ENCODE results near the gene TEX51.

Gene TEX51

GRCh38 chr2:126909366-126909765, 10.7 kb downstream of the TEX51 start:
- Histone ChIP-seq H3F3A (ENCODE audit: insufficient read depth) (no peaks in the 10 kb centered on the region), H3K27me3 (ENCODE audit: low read length) (no peaks in the 10 kb centered on the region), H3K79me2 (ENCODE audit: insufficient read depth, low read length) (no peaks in the 10 kb centered on the region), H3K36me3 (ENCODE audit: low read length) (no peaks in the 10 kb centered on the region), H3K4me3 (ENCODE audit: insufficient read depth, low read length, poor library complexity, severe bottlenecking) (no peak overlapping the region), H3K9me3 (ENCODE audit: insufficient read depth, low read length) (no peaks in the 10 kb centered on the region), H3K9me2 (replicated peaks; ENCODE audit: insufficient read depth, low read length) (no peaks in the 10 kb centered on the region), H4K20me1 (ENCODE audit: low read depth, low read length) (no peaks in the 10 kb centered on the region), H3K4me2 (ENCODE audit: low read depth, low read length, poor library complexity, severe bottlenecking) (no peak overlapping the region), H3K27ac (ENCODE audit: low read depth, low read length) (no peak overlapping the region), H2AFZ (ENCODE audit: low read depth, low read length, severe bottlenecking) (no peak overlapping the region), H3K9ac (ENCODE audit: low read length) (no peak overlapping the region)
- TF ChIP-seq CTCF (IDR thresholded peaks at IDR 0.05; ENCODE audit: insufficient read depth, low read length, poor library complexity, severe bottlenecking) (no peak), EZH2phosphoT487 (conservative IDR thresholded peaks at IDR 0.05; ENCODE audit: low read length) (no peak)

GRCh38 chr2:126909781-126910180, 11.1 kb downstream of the TEX51 start:
- Histone ChIP-seq H3K4me2 (ENCODE audit: low read depth, low read length, poor library complexity, severe bottlenecking) (no peak overlapping the region), H3K27ac (ENCODE audit: low read depth, low read length) (no peak overlapping the region), H4K20me1 (ENCODE audit: low read depth, low read length) (no peaks in the 10 kb centered on the region), H3F3A (ENCODE audit: insufficient read depth) (no peaks in the 10 kb centered on the region), H3K79me2 (ENCODE audit: insufficient read depth, low read length) (no peaks in the 10 kb centered on the region), H2AFZ (ENCODE audit: low read depth, low read length, severe bottlenecking) (no peak overlapping the region), H3K36me3 (ENCODE audit: low read length) (no peaks in the 10 kb centered on the region), H3K9me2 (replicated peaks; ENCODE audit: insufficient read depth, low read length) (no peaks in the 10 kb centered on the region), H3K9me3 (ENCODE audit: insufficient read depth, low read length) (no peaks in the 10 kb centered on the region), H3K4me3 (ENCODE audit: insufficient read depth, low read length, poor library complexity, severe bottlenecking) (no peak overlapping the region), H3K27me3 (ENCODE audit: low read length) (no peaks in the 10 kb centered on the region), H3K9ac (ENCODE audit: low read length) (no peak overlapping the region)
- TF ChIP-seq EZH2phosphoT487 (conservative IDR thresholded peaks at IDR 0.05; ENCODE audit: low read length) (no peak), CTCF (IDR thresholded peaks at IDR 0.05; ENCODE audit: insufficient read depth, low read length, poor library complexity, severe bottlenecking) (no peak)

- no peak for TF ChIP-seq EZH2phosphoT487 (conservative IDR thresholded peaks at IDR 0.05; ENCODE audit: low read length)
- TF ChIP-seq CTCF (IDR thresholded peaks at IDR 0.05; ENCODE audit: insufficient read depth, low read length, poor library complexity, severe bottlenecking) = no peak
- Histone ChIP-seq H2AFZ (ENCODE audit: low read depth, low read length, severe bottlenecking) (no peak overlapping the region), H3K9ac (ENCODE audit: low read length) (no peak overlapping the region), H3K4me3 (ENCODE audit: insufficient read depth, low read length, poor library complexity, severe bottlenecking) (no peak overlapping the region), H3K36me3 (ENCODE audit: low read length) (no peaks in the 10 kb centered on the region), H3K27ac (ENCODE audit: low read depth, low read length) (no peak overlapping the region), H4K20me1 (ENCODE audit: low read depth, low read length) (no peaks in the 10 kb centered on the region), H3K4me2 (ENCODE audit: low read depth, low read length, poor library complexity, severe bottlenecking) (no peak overlapping the region), H3K9me2 (replicated peaks; ENCODE audit: insufficient read depth, low read length) (no peaks in the 10 kb centered on the region), H3K79me2 (ENCODE audit: insufficient read depth, low read length) (no peaks in the 10 kb centered on the region), H3K9me3 (ENCODE audit: insufficient read depth, low read length) (no peaks in the 10 kb centered on the region), H3K27me3 (ENCODE audit: low read length) (no peaks in the 10 kb centered on the region), H3F3A (ENCODE audit: insufficient read depth) (no peaks in the 10 kb centered on the region)
Observed at GRCh38 chr2:126910637-126911036, 11.9 kb downstream of the TEX51 start.

Data from SU-DHL-6 (cell line).